Erythroblast (primary cell): ENCODE measurements around the gene IER5L.

Experiments used
- GATA1 ChIP-seq: IDR thresholded peaks from 2 replicates; pipeline ENCODE4 v1.6.1; 2011; ENCODE audit warnings: low read depth, mild to moderate bottlenecking, control low read depth, low read length, moderate library complexity
- POLR2A ChIP-seq: IDR thresholded peaks from 2 replicates; pipeline ENCODE4 v1.6.1; 2011; ENCODE audit warnings: mild to moderate bottlenecking, low read length

GRCh38 chr9:129164246-129164930, 13.7 kb downstream of the IER5L start:
- TF ChIP-seq POLR2A (no peak), GATA1 (no peak)
